ENCODE results near the gene TMEM86A.

The TMEM86A gene

GRCh38 chr11:18726040-18726439 is 27.5 kb downstream of the TMEM86A start, which contains the start of gene IGSF22:
IGSF22 (minus strand) TSS chr11:18726188; CDS start chr11:18724236, 1,952 bp downstream.
- DNase-seq (ENCODE audit: low read depth in 3 of 3) = no peak

GRCh38 chr11:18727479-18728236 is 29.1 kb downstream of the TMEM86A start:
- peak in 1 of 3 donors; percentile 52 for DNase-seq (ENCODE audit: low read depth in 3 of 3)

GRCh38 chr11:18728658-18729057 is 30.1 kb downstream of the TMEM86A start:
- DNase-seq (ENCODE audit: low read depth in 3 of 3) = no peak

GRCh38 chr11:18729426-18729825 is 30.8 kb downstream of the TMEM86A start:
- DNase-seq (ENCODE audit: low read depth in 3 of 3) = no peak

- DNase-seq (ENCODE audit: low read depth in 3 of 3) = no peak
Measured at GRCh38 chr11:18730020-18730419, 31.4 kb downstream of the TMEM86A start.

GRCh38 chr11:18731441-18731840 is 32.9 kb downstream of the TMEM86A start:
- no peak for DNase-seq (ENCODE audit: low read depth in 3 of 3)

GRCh38 chr11:18731949-18732821 is 33.6 kb downstream of the TMEM86A start:
- peak in 1 of 3 donors; percentile 47 for DNase-seq (ENCODE audit: low read depth in 3 of 3)

GRCh38 chr11:18733202-18733601 is 34.6 kb downstream of the TMEM86A start:
- no peak for DNase-seq (ENCODE audit: low read depth in 3 of 3)

GRCh38 chr11:18736590-18737148 is 38.1 kb downstream of the TMEM86A start:
- DNase-seq (ENCODE audit: low read depth in 3 of 3) = no peak

- DNase-seq (ENCODE audit: low read depth in 3 of 3) = no peak
Measured at GRCh38 chr11:18737642-18738041, 39.1 kb downstream of the TMEM86A start.

GRCh38 chr11:18739685-18740084 is 41.1 kb downstream of the TMEM86A start:
- no peak for DNase-seq (ENCODE audit: low read depth in 3 of 3)

GRCh38 chr11:18741783-18742182 is 43.2 kb downstream of the TMEM86A start:
- DNase-seq (ENCODE audit: low read depth in 3 of 3) = no peak

GRCh38 chr11:18743365-18743764 is 44.8 kb downstream of the TMEM86A start:
- DNase-seq (ENCODE audit: low read depth in 3 of 3) = no peak

- DNase-seq (ENCODE audit: low read depth in 3 of 3) = no peak
Measured at GRCh38 chr11:18743900-18744514, 45.4 kb downstream of the TMEM86A start.

- no peak for DNase-seq (ENCODE audit: low read depth in 3 of 3)
Measured at GRCh38 chr11:18745251-18745650, 46.7 kb downstream of the TMEM86A start.

- no peak for DNase-seq (ENCODE audit: low read depth in 3 of 3)
Measured at GRCh38 chr11:18748766-18749365, 50.3 kb downstream of the TMEM86A start.

- DNase-seq (ENCODE audit: low read depth in 3 of 3) = no peak
Measured at GRCh38 chr11:18749681-18750319, 51.2 kb downstream of the TMEM86A start.

GRCh38 chr11:18750944-18751343 is 52.4 kb downstream of the TMEM86A start:
- DNase-seq (ENCODE audit: low read depth in 3 of 3) = no peak

- no peak for DNase-seq (ENCODE audit: low read depth in 3 of 3)
Measured at GRCh38 chr11:18752502-18752901, 53.9 kb downstream of the TMEM86A start.

- DNase-seq (ENCODE audit: low read depth in 3 of 3) = no peak
Measured at GRCh38 chr11:18754308-18754707, 55.7 kb downstream of the TMEM86A start.
